Limb (tissue), 2 donors: ENCODE data around the gene TSPAN17.

Experiments
- DNase-seq, 2 donors: peaks; one replicate each; pipeline ENCODE4 v3.0.0-alpha.2; 2016; ENCODE audit errors: extremely low spot score in 2 of 2

Gene TSPAN17

DNA sequence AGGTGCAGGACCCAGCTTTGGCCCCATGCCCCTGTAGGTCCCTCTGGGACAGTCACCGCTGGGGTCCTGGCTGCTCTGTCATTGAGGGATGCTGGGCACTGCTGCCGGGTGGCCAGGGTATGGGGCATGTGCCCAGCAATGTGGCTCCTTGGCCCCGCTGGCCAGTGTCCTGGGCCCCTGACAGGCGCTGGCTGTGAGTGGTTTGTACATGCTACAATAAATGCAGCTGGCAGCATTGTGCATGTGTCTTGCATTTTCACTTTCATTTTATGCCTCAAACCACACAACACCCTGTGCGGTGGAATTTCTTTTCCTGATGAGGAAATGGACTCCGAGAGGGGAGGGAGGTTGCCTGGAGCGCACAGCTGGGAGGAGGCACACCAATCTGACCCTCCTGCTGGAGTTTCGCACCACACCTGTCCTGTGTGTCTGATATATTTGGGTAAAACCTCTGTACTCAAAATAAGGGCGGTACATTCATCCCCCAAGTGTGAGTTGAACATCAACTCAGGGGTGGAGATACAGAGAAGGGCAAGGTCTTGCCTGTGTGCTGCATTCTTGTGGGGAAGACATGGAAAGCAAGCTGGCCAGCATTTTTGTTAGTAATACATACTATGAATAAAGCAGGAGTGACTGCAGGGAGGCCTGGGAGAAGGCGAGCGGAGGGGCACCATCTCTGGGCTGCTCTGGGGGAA lies 11.7 kb downstream of the TSPAN17 start:
- no peak for DNase-seq

DNA sequence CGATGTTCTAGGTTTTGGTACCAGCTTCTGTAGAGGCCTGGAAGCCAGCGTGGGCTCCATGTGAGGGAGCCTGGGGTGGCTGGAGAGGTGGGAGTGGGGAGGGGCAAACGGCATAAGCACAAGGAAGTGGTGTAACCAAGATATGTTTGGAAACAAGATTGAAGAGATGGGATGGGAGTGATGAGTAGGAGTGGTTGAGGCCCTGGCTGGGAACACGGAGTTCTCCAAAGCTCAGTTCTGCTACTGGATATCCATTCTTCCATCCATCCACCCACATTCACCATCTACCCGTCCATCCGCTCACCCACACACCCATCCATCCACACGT lies 12.2 kb downstream of the TSPAN17 start:
- DNase-seq: no peak

DNA sequence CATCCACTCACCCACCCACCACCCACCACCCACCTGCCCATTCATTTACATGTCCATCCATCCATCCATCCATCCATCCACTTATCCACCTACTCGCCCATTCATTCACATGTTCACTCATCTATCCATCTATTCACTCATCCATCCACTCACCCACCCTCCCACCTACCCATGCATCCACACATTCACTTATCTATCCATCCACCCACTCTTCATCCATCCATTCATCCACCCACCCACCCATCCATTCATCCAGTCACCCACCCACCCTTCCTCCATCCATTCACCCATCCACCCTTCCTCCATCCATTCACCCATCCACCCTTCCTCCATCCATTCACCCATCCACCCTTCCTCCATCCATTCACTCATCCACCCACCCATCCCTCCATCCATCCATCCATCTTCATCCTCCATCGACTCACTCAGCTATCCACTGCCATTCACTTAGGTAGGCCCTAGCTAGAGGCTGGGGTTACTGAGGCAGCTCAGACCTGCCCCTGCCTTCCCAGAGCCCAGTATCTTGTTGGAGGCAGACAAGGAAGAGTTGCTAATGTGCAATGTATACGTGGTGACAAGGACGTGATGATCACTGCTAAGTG lies 12.7 kb downstream of the TSPAN17 start:
- DNase-seq: no peak

DNA sequence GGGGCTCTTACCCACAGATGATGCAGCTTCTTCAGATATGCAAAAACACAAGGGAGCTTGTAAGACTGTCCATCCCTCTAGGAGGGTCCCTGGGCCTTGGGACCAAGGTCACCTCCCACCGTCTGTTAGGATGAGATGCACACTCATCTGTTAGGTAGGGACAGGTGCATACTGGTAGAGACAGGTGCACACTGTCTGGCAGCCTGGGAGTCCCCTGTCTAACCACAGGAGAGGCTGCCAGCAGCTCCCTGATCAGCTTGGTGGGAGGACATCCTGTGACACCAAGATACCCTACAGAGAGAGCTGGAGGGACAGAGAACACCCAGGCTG lies 13.2 kb downstream of the TSPAN17 start:
- no peak for DNase-seq

DNA sequence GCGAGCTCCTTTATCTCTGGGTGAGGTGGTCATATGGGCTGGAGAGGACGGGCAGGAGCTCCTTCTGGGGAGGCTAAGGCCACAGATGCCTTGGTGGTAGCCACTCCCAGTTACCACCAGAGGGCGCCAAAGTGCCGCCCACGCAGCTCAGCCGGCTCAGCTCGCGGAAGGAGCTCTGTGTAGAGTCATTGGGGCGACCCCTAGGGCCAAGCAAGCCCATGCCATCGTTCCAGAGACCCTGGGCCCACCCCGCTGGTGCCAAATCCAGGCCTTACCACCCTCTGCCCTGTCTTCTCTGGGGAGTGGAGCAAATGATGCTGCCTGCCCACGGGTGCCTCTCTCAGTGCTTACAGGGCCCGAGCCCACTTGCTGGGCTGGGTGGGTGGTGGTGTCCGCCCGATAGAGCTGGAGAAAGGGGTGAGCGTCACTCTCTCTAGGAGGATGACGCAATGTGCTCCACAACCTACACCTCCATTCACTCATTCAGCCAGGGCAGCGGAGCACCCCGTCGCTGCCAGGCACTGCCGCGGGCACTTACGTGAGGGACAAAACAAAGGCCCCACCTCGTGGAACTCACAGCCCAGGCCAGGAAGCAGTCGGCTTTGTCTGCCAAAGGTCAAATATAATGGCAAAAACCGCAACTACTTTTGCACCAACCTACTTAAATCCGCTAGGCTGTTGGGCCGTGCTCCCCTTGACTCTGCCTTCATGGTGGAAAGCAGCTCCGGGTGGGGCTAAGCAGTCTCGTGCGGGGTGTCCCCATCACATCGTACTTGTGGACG lies 13.8 kb downstream of the TSPAN17 start:
- peak; percentile 59 to 87 for DNase-seq

DNA sequence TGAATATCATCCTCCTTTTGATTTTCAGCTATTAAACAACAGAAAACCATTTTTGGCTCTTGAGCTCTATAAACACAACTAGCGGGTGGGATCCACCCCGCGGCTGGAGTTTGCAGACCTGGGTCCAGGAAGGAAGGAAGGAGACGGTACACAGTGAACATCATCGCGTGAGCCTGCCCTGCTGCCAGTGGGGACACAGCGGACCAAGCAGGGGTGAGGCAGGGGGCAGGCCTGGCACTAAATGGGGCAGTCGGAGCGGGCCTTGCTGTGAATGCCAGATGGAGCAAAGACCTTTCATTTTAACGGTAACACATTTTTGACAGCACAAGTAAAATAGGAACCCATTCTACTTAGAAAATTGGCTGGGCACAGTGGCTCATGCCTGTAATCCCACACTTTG lies 14.4 kb downstream of the TSPAN17 start:
- no peak for DNase-seq

DNA sequence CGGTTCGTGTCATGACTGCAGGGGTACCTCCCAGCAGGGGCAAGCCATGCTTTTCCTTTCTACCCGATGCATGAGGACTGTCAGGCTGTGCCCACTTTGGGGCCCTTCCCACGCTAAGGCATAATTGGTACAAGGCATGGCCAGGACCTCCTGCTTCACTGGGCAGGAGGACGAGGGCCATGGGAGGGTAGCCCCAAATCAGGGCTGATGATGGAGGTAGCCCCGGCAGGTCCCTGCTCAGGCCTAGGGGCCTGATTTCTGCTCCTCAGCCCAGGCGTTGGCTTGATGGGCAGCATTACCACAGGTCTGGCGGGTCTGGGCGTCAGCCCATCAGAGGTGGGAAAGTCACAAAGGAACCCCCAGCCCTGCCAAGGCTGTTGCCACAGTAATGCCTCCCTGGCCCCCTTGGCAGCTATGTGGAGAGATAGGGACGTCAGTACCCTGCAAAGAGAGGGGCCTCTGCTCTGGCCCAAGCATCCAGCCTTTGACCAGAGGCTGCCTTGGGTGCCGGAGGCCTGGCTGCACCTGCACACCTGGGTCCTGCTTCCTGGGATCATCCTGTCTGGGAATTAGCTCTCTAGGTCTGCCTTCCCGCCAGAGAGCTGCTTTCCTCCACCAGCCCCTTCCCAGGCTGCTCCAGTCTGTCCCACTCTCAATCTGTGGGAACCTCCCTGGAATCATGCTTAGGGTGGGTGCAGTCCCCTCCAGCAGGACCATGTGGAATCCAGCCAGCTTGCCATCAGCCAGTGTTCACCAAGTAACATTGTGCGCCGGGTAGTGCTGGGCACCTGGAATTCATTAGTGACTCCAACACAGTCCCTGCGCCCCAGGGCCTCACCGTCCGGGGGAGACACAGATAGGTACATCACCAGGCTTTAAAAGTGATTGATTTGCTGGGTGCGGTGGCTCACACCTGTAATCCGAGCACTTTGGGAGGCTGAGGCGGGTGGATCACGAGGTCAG lies 15.4 kb downstream of the TSPAN17 start:
- DNase-seq: no peak

DNA sequence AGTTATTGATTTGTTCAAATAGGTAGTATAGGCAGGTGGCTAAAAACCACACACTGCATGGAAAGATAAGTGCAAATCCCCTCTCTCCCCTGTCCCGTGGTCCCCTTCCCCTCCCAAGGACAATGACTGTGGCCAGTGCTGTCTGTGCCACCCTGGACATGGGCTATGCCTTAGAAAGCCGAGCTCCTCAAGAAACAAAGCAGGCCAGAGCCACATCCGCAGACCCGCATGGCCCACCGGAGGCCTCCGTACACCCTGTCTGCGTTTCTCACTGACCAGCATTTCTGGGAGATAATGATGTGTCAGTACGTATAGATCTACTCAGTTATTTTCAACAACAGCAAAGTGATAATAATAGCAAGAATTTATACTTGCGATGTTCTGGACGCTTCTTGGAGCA lies 16.3 kb downstream of the TSPAN17 start:
- no peak for DNase-seq

DNA sequence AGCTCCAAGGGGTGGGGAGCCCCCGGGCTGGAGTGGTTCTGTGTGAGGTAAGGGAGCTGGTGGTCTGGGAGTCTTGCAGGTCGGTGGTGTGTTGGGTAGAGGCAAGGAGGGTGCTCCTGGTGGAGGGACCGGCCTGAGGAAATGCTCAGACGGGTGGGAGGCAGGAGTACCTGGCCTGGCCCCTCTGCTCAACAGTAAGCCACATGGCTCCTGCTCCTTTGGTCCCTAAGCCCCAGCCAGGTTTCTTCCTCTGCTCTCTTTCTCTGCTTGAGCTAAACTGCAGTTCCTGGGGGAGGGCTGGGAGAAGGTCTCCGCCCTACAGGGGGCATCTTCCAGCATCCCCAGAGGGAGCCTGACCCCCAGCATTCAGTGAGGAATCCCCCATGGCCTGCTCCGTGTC lies 17.2 kb downstream of the TSPAN17 start:
- no peak for DNase-seq

DNA sequence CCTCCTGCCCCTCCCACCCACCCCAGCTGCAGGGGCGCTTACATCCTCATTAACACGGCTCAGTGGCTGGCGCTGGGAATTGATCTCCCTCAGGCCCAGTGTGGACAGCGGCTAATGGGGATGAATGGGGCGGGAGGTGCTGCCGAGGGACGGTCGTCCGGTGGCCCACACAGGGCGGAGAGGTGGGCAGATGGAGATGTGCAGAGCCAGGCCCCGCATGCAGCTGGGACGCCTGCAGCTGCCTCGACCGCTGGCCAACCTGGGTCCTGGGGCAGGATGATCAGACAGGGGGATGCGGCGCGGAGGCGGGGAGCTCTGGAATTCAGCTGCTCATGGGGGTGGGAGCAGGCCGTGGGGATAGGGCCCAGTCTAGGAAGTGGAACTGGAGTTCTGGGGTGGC lies 17.6 kb downstream of the TSPAN17 start:
- DNase-seq: no peak

DNA sequence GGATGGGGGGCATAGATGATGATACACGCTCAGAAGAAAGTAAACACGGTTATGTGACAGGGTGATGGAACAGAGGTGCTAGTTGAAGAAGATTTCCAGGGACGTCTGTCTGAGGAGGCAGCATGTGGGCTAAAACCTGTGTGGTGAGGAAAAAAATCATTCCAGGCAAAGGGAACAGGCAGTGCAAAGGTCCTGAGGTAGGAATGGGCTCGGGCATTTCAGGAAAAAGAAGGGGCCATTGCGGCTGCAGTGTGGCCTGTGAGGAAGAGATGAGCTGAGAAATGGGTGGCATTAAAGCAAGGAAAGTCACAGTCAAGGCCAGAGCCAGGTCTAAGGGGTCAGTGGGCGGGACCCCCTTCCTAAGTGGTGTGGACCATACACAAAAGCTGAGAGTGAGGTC lies 18.2 kb downstream of the TSPAN17 start:
- DNase-seq: no peak

DNA sequence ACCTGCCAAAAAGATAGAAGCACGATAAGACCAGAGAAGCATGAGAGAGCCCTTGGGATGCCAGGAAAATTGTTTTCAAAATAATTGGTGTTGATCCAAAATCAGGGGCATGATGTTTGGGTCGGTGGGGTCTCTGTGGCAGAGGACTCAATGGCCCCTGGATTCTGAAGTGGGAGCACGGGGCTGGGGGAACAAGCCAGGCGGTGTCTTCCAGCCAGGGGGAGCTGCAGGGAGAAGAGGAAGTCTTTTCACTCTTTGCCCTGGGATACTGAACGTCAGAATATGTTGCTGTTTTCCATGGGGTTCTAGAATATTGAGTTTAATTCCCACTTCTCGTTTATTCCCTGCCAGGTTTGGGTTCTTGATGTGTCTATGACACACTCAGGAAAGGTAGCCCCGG lies 20.4 kb downstream of the TSPAN17 start:
- no peak for DNase-seq

DNA sequence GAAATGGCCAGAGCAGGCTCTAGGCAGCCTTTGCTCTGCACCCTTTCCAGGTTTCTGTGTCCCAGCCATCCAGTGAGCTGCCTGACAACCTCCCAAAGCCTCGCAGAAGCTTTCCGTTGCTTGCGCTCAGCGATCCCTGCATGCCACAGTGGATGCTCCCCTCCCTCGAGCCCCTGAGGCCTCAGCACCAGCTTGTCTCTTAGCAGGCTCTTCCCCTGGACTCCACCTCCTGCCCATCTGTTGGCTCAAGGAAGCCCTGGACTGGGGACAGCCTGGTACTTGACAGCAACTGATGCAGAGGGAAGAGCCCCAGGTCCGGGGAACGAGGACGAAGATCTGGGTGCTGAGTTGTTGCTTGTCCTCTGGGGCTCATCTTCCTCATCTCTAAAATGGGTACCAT lies 23.2 kb downstream of the TSPAN17 start:
- DNase-seq: no peak

DNA sequence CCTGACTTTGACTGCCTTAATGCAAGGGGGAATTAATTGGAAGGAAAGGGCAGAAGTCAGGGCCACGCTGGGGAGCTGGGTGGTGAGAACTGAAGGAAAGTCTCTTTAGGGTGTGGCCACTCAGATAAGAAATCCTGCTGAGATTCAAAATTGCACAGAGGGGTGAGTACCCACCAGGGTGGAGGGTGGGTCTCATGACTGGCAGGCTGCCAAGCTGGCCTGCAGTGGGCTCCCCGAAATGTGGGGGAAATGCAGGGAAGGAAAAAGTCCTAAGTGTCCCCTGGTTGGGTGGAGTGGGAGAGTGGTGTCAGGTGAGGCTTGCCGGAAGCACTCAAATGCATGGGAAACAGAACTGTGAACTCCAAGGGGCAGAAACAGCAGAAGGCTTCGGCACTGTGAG lies 24.1 kb downstream of the TSPAN17 start:
- DNase-seq: no peak

DNA sequence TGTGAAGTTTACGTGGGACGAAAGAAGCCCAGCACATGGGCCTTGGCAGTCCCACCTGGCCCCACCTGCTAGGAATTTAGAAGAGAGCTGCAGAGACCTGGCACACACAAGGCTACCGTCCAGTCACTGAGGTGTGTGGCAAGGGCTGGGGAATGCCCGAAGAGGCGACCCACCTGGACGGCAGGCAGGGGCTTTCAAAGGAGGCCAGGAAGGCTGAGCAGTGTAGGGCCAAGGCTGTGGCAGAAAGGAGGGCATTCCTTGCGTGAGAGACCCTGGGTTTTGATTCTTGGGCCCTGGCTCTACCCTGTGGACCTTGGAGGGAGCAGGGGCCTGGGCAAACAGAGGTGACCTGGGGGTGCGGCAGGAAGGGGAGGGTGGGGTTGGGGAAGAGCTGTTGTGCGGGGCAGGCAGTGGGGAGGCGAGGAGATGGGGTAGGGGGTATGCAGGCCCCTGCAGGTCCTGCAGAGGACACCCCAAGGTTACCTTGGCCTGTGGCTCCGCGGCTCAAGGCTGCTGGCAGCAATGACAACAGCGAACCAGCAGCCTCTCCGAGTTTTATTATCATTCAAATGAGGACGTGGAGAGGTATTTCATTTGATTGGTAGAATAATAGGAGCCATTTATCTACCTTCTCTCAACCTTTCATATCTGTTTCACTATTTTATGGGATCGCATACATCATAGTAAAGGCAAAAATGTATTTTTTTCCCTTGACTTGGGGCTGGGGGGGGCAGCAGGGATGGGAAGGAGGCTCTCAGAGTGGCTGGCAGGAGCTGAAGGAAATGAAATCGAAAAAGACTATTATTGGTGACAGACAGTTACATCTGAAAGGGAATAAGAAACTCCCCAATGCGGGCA lies 24.8 kb downstream of the TSPAN17 start:
- DNase-seq: no peak

DNA sequence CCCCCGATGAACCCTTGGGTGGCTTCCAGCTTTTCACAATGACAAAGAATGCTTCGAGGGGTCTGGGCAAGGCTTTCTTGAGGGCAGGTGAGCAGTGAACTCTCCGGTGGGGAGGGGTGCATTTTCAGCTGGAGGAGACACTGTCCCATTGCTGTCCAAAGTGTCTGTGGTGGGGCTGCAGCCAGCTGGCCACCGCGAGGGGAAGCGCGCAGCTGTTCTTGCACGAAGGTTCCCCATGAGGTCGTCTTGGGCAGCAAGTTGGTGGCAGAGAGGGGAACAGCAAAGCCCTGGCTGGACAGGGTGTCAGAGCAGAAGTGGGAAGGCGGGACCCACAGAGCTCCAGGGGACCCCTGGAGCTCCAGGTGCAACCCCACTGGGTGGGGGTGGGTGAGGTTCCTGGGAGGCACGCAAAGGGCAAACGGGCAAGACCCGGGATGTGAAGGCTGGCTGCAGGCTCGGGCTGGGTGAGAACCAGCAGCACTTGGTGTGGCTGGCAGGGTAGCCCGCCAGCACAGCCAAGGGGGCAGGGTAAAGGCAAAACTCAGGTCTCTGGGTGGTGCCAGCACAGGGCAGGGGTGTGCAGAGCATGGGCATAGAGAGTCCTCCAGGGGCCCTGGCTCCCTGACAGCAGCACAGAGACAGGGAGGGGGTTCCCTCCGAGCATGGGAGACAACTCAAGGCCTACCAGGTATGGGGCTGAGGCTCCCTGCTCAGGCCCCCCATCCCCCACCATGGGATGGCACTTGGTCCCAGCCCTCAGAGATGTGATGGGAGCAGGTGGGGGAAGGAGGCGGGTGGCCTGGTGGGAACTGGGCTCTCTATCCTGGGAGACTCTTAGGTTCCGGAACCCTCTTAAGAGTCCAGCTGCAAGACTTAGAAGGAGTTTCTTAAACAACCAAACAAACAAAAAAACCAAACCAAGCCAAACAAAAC lies 26.6 kb downstream of the TSPAN17 start:
- no peak for DNase-seq

DNA sequence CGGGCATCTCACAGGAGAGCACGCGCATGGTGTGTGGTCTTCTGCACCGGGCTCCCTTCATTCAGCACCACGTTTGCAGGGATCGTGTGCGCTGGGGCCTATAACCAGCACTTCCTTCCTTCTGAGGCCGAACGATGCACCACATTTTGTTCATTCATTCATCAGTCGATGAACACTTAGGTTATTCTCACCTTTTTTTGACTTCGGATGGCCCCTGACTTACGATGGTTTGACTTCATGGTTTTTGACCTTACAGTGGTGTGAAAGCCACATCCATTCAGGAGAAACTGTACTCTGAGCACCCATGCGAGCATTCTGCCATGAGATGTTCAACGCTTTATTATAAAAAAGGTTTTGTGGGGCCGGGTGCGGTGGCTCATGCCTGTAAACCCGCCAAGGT lies 27.5 kb downstream of the TSPAN17 start:
- no peak for DNase-seq

DNA sequence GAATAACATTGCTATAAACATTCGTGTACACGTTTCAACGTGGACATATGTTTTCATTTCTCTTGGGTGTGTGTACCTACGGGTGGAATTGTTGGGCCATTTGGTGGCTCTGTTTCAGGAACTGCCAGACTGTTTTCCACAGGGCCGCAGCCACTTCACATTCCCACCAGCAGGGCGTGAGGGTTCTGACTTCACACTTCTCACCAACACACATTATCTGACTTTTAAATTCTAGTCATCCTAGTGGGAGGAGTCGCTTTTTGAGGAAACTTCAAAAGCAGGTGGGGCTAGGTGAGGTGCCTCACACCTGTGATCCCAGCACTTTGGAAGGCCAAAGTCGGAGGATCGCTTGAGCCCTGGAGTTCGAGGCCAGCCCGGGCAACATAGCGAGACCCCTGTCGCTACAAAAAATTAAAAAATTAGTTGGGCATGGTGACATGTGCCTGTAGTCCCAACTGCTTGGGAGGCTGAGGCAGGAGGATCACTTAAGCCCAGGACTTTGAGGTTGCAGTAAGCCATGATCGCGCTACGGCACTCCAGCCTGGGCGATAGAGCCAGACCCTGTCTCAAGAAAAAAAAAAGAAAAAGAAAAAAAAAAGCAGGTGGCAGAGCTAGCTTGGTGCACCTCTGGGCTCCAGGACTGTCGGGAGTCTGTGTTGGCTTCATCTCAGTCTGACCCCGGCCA lies 28.5 kb downstream of the TSPAN17 start:
- DNase-seq: no peak

DNA sequence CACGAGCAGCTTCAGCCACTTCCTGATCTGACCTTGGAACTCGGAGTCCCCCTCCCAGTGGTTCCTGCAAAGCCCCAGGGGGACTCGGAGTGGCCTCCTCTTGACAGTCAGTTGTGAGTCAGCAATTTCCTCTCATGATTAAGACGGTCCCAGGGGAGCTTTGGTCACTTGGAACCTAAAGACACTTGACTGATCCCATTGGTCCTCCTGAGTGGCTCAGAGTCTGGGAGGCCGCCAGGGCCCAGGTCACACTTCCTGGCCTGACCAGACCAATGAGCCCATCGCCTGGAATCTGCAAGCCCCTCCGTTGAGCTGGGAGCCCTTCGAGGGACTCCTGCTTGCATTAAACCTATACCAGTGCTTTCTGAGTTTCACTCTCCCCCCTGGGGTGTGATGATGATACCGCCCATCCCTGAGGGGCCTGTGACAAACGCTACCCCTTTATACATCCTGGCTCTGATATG lies 29.1 kb downstream of the TSPAN17 start:
- no peak for DNase-seq
